Measurements from ENCODE around the gene HOXA13.

Gene HOXA13

GRCh38 chr7:27192546-27193334, 7.2 kb downstream of the HOXA13 start:
- DNase-seq (ENCODE audit: low read depth) = no peak

GRCh38 chr7:27191833-27192545, 7.9 kb downstream of the HOXA13 start:
- DNase-seq (ENCODE audit: low read depth) = no peak

- no peak for DNase-seq (ENCODE audit: low read depth)
These were observed 8.6 kb downstream of the HOXA13 start for GRCh38 chr7:27191161-27191731.

GRCh38 chr7:27189997-27190748, 9.7 kb downstream of the HOXA13 start:
- DNase-seq (ENCODE audit: low read depth) = no peak

GRCh38 chr7:27189295-27189996, 10.4 kb downstream of the HOXA13 start:
- DNase-seq (ENCODE audit: low read depth) = no peak

- no peak for DNase-seq (ENCODE audit: low read depth)
These were observed 11.3 kb downstream of the HOXA13 start for GRCh38 chr7:27188386-27189294.

GRCh38 chr7:27187475-27188385, 12.2 kb downstream of the HOXA13 start:
- DNase-seq (ENCODE audit: low read depth) = no peak

GRCh38 chr7:27186668-27187474, 13.0 kb downstream of the HOXA13 start:
- DNase-seq (ENCODE audit: low read depth) = no peak

- no peak for DNase-seq (ENCODE audit: low read depth)
These were observed 13.8 kb downstream of the HOXA13 start for GRCh38 chr7:27185854-27186667.

GRCh38 chr7:27185013-27185853, 14.7 kb downstream of the HOXA13 start, which contains the start of gene HOXA11:
Gene HOXA11, minus strand, starts transcription at chr7:27185232. Its CDS starts 88 bp downstream, at chr7:27185144.
- DNase-seq (ENCODE audit: low read depth) = no peak

GRCh38 chr7:27184337-27185012, 15.4 kb downstream of the HOXA13 start:
- no peak for DNase-seq (ENCODE audit: low read depth)

GRCh38 chr7:27183682-27184336, 16.1 kb downstream of the HOXA13 start:
- DNase-seq (ENCODE audit: low read depth) = no peak

GRCh38 chr7:27182861-27183681, 16.8 kb downstream of the HOXA13 start:
- no peak for DNase-seq (ENCODE audit: low read depth)

- no peak for DNase-seq (ENCODE audit: low read depth)
These were observed 17.5 kb downstream of the HOXA13 start for GRCh38 chr7:27182285-27182841.
